Erythroblast (primary cell): ENCODE results near the gene SECTM1.

Experiments used
- DNase-seq, 2 experiments: peaks; one replicate each; lab custom pipeline; 2025; lab: John Stamatoyannopoulos, UW
- GATA1 ChIP-seq: IDR thresholded peaks from 2 replicates; pipeline ENCODE4 v1.6.1; 2011; ENCODE audit warnings: low read depth, mild to moderate bottlenecking, control low read depth, low read length, moderate library complexity
- POLR2A ChIP-seq: IDR thresholded peaks from 2 replicates; pipeline ENCODE4 v1.6.1; 2011; ENCODE audit warnings: mild to moderate bottlenecking, low read length

Gene SECTM1

GRCh38 chr17:82321947-82322466 lies 11.6 kb downstream of the SECTM1 start:
- TF ChIP-seq GATA1: no peak
- TF ChIP-seq POLR2A: no peak

GRCh38 chr17:82320956-82321927 lies 12.3 kb downstream of the SECTM1 start:
- TF ChIP-seq GATA1 (no peak), POLR2A (no peak)
- peak; percentile 35 to 67 for DNase-seq

More at GRCh38 chr17:82321947-82322466, 11.6 kb downstream of the SECTM1 start:
- no peak for DNase-seq

- TF ChIP-seq GATA1 (no peak), POLR2A (no peak)
- DNase-seq: no peak
Observed at GRCh38 chr17:82320140-82320840, 13.3 kb downstream of the SECTM1 start.

DNA sequence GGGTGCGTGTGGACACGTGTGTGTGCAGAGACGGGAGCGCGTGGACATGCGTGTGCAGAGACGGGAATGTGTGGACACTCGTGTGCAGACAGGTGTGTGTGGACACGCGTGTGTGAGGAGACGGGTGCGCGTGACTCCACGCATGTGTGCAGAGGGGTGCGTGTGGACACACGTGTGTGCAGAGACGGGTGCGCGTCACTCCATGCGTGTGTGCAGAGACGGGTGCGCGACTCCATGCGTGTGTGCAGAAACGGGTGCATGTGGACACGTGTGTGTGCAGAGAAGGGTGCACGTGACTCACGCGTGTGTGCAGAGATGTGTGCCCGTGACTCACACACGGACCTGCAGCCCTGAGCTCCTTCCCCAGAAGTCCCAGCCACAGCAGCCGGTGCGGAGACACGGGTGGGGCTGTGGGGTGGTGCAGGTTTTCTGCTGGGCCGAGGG lies 13.9 kb downstream of the SECTM1 start:
- DNase-seq: no peak
- TF ChIP-seq GATA1 (no peak), POLR2A (no peak)

- no peak for DNase-seq
- TF ChIP-seq POLR2A: no peak
- no peak for TF ChIP-seq GATA1
Observed at GRCh38 chr17:82318772-82319606, 14.6 kb downstream of the SECTM1 start.

- TF ChIP-seq POLR2A (no peak), GATA1 (no peak)
- DNase-seq: no peak
Observed at GRCh38 chr17:82318169-82318498, 15.4 kb downstream of the SECTM1 start.

DNA sequence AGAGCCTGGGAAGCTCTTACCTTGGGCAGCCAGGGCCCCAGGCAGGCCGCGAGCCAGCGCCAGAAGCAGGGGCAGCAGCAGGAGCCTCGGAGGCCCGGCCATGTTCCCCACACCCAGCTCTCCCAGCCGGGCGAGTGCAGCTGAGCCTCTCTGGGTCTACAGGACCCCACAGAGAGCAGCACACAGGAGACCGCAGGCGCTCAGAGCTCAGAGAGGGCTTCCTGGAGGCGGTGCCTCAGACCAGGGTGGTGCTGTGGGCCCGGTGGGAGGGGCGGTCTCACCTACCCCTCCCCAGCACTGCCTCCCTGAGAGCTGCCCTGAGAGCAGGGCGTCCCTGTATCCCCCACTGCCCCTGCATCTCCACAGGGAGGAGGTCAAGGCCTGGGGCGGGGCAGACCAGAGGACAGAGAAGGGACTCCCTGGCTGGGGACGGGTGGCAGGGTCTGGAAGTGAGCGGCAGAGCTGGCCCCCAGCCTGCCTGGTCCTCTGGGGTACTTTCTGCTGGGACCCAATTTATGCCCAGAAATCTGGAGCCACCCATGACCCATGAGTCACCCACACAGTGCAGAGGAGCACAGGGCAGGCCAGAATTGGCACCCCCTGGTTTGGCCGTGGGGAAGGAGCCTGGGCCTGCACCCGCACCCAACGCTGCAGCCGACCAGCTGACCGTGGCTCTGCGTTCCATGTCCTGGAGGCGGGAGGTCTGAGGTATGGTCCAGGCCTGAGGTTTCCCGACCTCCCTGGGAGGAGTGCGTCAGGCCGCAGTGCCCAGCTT lies 16.0 kb downstream of the SECTM1 start, which contains the start of gene CD7:
Gene CD7, minus strand, starts transcription at position 215 of the 775 bp plus-strand sequence. Its CDS starts 113 bp downstream, at position 102.
- TF ChIP-seq POLR2A: no peak
- no peak for DNase-seq

DNA sequence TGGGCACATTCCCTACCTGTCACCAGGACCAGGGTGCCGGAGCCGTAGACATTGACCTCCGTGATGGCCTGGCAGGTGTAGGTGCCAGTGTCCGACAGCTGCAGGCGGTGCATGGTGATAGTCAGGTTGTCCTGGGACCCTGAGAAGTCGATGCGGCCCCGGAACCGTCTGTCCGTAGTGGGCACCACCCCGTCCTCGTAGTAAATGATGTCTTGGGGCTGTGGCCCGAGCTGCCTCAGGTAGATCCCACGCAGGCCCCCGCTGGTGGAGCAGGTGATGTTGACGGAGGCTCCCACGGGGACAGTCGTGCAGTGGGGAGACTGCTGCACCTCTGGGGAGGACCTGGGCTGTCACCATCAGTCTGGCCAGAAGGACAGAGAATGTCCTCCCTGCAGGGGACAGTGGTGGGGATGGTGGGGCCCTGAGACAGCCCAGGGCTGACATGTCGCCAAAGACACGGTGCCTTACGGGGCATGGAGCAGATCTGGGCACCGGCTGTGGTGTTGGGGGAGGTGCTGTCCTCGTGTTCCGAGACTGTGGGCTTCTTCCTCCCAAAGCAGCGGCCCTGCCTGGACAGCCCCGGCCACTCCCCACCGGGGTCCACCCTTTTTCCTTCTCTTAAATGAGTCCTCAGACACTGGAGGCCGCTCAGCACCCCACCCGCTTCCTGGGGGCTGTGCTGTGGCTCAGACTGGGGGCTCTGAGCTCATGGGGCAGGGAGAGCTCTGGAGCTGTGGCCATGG lies 16.7 kb downstream of the SECTM1 start:
- no peak for DNase-seq
- TF ChIP-seq GATA1: no peak
- no peak for TF ChIP-seq POLR2A

DNA sequence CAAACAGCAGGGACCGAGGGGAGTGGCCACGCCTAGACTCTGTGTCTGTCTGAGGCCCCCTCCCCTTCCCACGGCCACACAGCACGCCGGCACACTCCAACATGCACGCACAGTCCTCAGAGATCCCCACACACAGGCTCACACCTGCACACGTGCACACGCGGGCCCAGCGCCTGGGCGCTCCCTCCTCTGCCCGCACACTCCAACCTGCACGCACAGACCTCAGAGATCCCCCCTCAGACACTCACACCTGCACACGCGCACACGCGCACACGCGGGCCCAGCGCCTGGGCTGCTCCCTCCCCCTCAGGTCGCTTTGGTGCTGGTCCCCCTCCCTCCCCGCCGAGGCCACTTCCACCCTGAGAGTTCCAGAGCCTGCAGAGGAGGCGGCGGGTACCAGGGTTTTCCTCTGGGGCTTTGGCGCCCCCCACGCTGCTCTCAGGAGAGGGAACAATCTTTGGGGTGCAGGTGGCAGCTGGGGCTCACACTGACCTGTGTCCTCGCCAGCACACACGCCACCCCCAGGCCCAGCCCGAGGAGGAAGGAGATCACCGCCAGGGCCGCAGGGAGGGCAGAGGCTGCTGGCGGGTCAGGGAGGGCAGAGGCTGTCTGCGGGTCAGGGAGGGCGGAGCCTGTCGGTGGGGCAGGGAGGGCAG lies 17.7 kb downstream of the SECTM1 start:
- no peak for TF ChIP-seq GATA1
- TF ChIP-seq POLR2A: no peak
- DNase-seq: no peak

DNA sequence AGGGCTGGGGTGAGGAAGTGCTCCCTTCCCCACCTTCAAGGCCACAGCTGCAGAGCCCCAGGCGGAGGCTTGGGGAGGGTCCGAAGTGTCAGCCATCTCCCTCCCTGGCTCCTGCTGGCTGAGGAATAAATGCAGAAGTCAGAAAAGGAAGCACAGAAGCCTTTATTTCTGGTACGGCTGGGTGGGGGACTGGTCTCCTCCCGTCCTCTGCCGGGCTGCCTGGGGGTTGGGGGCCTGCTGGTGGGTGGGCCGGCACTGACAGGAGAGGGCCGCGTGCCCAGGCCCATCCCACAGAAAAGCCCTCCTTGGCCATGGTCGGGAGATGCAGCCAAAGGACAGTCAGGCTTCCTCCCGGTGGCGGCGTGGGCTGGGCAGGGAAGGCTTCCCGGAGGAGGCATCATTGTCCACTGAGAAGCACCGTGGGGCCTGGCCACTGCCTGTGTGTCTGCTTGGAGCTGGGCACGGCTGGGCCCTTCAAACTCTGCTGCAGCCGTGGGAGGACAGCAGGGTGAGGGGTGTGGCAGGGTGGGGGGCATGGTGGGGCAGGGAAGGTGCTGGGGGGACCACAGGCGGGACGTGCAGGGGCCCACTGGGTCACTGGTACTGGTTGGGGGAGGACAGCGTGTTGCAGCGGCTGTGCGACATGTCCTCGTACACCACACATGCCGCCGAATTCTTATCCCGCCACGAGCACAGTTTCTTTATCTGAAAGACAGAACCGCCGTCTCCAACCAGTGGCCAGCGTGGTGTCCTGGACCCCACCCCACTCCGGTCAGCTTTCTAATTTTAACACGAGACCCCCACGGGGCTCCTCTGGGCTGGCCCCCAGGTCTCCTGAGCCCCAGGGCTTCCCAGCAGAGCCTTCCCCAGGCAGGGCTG lies 18.6 kb downstream of the SECTM1 start:
- no peak for DNase-seq
- no peak for TF ChIP-seq GATA1
- TF ChIP-seq POLR2A: no peak
